Measurements from ENCODE around the gene DUS4L. TPM values are rescaled to one million over a fixed set of nuclear protein-coding genes. Genes with fewer than 3 reads are reported as not detected.

Gene DUS4L
- total RNA-seq, 1 experiment from 2014 or later = 12.6 TPM

- Histone ChIP-seq H3K27me3 (replicated peaks; ENCODE audit: insufficient read depth, low read depth, low read length, poor library complexity) (no peaks in the 10 kb centered on the region), H3K9me3 (ENCODE audit: low read depth, low read length, poor library complexity, severe bottlenecking) (no peaks in the 10 kb centered on the region), H3K4me3 (ENCODE audit: low read depth, low read length, poor library complexity, severe bottlenecking) (no peak overlapping the region), H3K4me1 (ENCODE audit: insufficient read depth, low read length, poor library complexity, severe bottlenecking) (peaks cover 12% of the 10 kb centered on the region), H3K27ac (ENCODE audit: low read depth, low read length, poor library complexity, severe bottlenecking) (peak overlapping the region; percentile 11), H3K36me3 (ENCODE audit: insufficient read depth, low read length, poor library complexity, severe bottlenecking) (no peaks in the 10 kb centered on the region)
- BruUV-seq (replicated peaks) = no TSS peak
- ChIA-PET CTCF (no interaction called here), POLR2A (ENCODE audit: low non-redundant PET) (no interaction called here)
- TF ChIP-seq CTCF (conservative IDR thresholded peaks at IDR 0.05; ENCODE audit: low read depth, low read length) = no peak
- no peak for TF ChIP-seq EZH2 (IDR thresholded peaks at IDR 0.05; ENCODE audit: borderline replicate concordance, low read depth, low read length, poor library complexity, severe bottlenecking)
- no peak for DNase-seq (ENCODE audit: low spot score)
- intact Hi-C loops (cut with micrococcal nuclease; ENCODE audit: unreplicated experiment) = no loop called here
Observed at GRCh38 chr7:107610323-107610722, 46.6 kb downstream of the DUS4L start.

GRCh38 chr7:107613439-107613838, 49.7 kb downstream of the DUS4L start:
- TF ChIP-seq EZH2 (IDR thresholded peaks at IDR 0.05; ENCODE audit: borderline replicate concordance, low read depth, low read length, poor library complexity, severe bottlenecking) = no peak
- TF ChIP-seq CTCF (conservative IDR thresholded peaks at IDR 0.05; ENCODE audit: low read depth, low read length) = no peak
- no TSS peak for BruUV-seq (replicated peaks)
- no peaks in the 10 kb centered on the region for H3K9me3 ChIP-seq (ENCODE audit: low read depth, low read length, poor library complexity, severe bottlenecking)
- ChIA-PET POLR2A (ENCODE audit: low non-redundant PET) (no interaction called here), CTCF (no interaction called here)
- no peak overlapping the region for H3K27ac ChIP-seq (ENCODE audit: low read depth, low read length, poor library complexity, severe bottlenecking)
- peaks cover 12% of the 10 kb centered on the region for H3K4me1 ChIP-seq (ENCODE audit: insufficient read depth, low read length, poor library complexity, severe bottlenecking)
- no peak for DNase-seq (ENCODE audit: low spot score)
- intact Hi-C loops (cut with micrococcal nuclease; ENCODE audit: unreplicated experiment) = no loop called here
- H3K36me3 ChIP-seq (ENCODE audit: insufficient read depth, low read length, poor library complexity, severe bottlenecking) = no peaks in the 10 kb centered on the region
- no peak overlapping the region for H3K4me3 ChIP-seq (ENCODE audit: low read depth, low read length, poor library complexity, severe bottlenecking)
- no peaks in the 10 kb centered on the region for H3K27me3 ChIP-seq (replicated peaks; ENCODE audit: insufficient read depth, low read depth, low read length, poor library complexity)

GRCh38 chr7:107613948-107614347, 50.2 kb downstream of the DUS4L start:
- no peak for DNase-seq (ENCODE audit: low spot score)
- BruUV-seq (replicated peaks) = no TSS peak

More at GRCh38 chr7:107613948-107614347, 50.2 kb downstream of the DUS4L start:
- no peak for TF ChIP-seq CTCF (conservative IDR thresholded peaks at IDR 0.05; ENCODE audit: low read depth, low read length)
- TF ChIP-seq EZH2 (IDR thresholded peaks at IDR 0.05; ENCODE audit: borderline replicate concordance, low read depth, low read length, poor library complexity, severe bottlenecking) = no peak
- H3K9me3 ChIP-seq (ENCODE audit: low read depth, low read length, poor library complexity, severe bottlenecking) = no peaks in the 10 kb centered on the region
- no peaks in the 10 kb centered on the region for H3K27me3 ChIP-seq (replicated peaks; ENCODE audit: insufficient read depth, low read depth, low read length, poor library complexity)
- CTCF ChIA-PET = no interaction called here
- peaks cover 12% of the 10 kb centered on the region for H3K4me1 ChIP-seq (ENCODE audit: insufficient read depth, low read length, poor library complexity, severe bottlenecking)
- no peaks in the 10 kb centered on the region for H3K36me3 ChIP-seq (ENCODE audit: insufficient read depth, low read length, poor library complexity, severe bottlenecking)
- H3K4me3 ChIP-seq (ENCODE audit: low read depth, low read length, poor library complexity, severe bottlenecking) = no peak overlapping the region
- intact Hi-C loops (cut with micrococcal nuclease; ENCODE audit: unreplicated experiment) = no loop called here
- no peak overlapping the region for H3K27ac ChIP-seq (ENCODE audit: low read depth, low read length, poor library complexity, severe bottlenecking)
- POLR2A ChIA-PET (ENCODE audit: low non-redundant PET) = no interaction called here
